Tibial artery (tissue), 4 donors: Measurements from ENCODE around the gene MTMR11.
A peak's percentile ranks its signal among the peaks of the same experiment; 100 is the strongest.

Experiments used
- DNase-seq, 2 donors: peaks; one replicate each; pipeline ENCODE4 v3.0.0-alpha.2; 2019
- H3K27ac ChIP-seq, 2 donors: fragments of 200-600 bp; sonication (generic) in 1 of 2; 1 replicate in 1 of 2; 2 replicates in 1 of 2; pipeline ENCODE4 v1.5.1; 2018 to 2019; ENCODE audit warnings: mild to moderate bottlenecking in 1 of 2
- H3K27me3 ChIP-seq, 2 donors: fragments of 200-600 bp; sonication (generic) in 1 of 2; one replicate each; pipeline versions ENCODE4 v1.5.1 to v1.6.0; 2016 to 2019
- H3K36me3 ChIP-seq, 3 donors: fragments of 200-600 bp; sonication (generic) in 2 of 3; one replicate each; pipeline ENCODE4 v1.5.1; 2016 to 2019; ENCODE audit warnings: mild to moderate bottlenecking in 2 of 3
- H3K4me1 ChIP-seq, 4 donors: fragments of 200-600 bp; sonication (generic) in 2 of 4; 1 replicate in 3 of 4; 2 replicates in 1 of 4; pipeline ENCODE4 v1.5.1; 2016 to 2019
- H3K4me3 ChIP-seq, 2 donors: fragments of 200-600 bp; sonication (generic) in 1 of 2; 1 replicate in 1 of 2; 2 replicates in 1 of 2; pipeline ENCODE4 v1.5.1; 2018 to 2019; ENCODE audit warnings: mild to moderate bottlenecking in 2 of 2
- H3K9me3 ChIP-seq, 3 donors: fragments of 200-600 bp; sonication (generic) in 1 of 3; one replicate each; pipeline ENCODE4 v1.5.1; 2016 to 2019
- CTCF ChIP-seq, 2 experiments: fragments of 200-600 bp in 1 of 2; fragments of 450-650 bp in 1 of 2; IDR thresholded peaks; one replicate each; pipeline ENCODE4 v1.5.1; 2017 to 2019; ENCODE audit warnings: antibody characterized with exemption in 2 of 2, mild to moderate bottlenecking in 1 of 2, moderate library complexity in 1 of 2
- intact Hi-C: fragments of 100-400 bp; cut with DNase I; formaldehyde crosslinking; loops from one replicate; pipeline ENCODE4 v1.15.0; 2023; ENCODE audit warnings: low total_unique reads

The MTMR11 gene

GRCh38 chr1:149925751-149926150, 10.9 kb downstream of the MTMR11 start:
- H3K36me3 ChIP-seq = peaks cover 53 to 66% (median 54%) of the 10 kb centered on the region in 3 donors
- H3K9me3 ChIP-seq = no peaks in the 10 kb centered on the region
- intact Hi-C loops = loop anchor here (5.0 kb wide), 1 partner anchor 33 kb away; no protein-coding TSS in a partner anchor
- no peak for DNase-seq
- no peak for TF ChIP-seq CTCF (IDR thresholded peaks at IDR 0.05)
- no peak overlapping the region for H3K4me3 ChIP-seq
- peaks cover 0 to 40% (median 24%) of the 10 kb centered on the region in 4 donors for H3K4me1 ChIP-seq
- H3K27me3 ChIP-seq = no peaks in the 10 kb centered on the region
- no peak overlapping the region for H3K27ac ChIP-seq

DNA sequence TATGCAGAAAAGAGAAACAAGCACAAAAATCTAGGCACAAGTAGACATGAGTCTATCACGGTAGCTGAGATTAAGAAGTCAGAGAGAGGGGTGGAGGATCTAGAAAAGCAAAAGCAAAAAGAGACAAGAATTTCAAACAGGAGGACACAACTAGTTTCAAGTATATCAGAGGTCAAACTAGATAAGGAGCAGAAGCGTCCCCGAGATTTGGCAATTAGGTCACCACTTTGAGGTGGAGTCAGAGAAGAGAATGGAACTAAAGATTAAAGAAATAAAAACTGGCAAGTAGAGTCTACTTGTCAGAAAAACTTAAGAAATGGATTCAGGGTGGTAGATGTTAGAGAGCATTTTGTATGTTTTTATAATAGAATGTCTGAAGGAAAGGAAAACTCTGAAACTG, 11.3 kb downstream of the MTMR11 start:
- no peaks in the 10 kb centered on the region for H3K9me3 ChIP-seq
- H3K27ac ChIP-seq = no peak overlapping the region
- no peak for TF ChIP-seq CTCF (IDR thresholded peaks at IDR 0.05)
- intact Hi-C loops = loop anchor here (5.0 kb wide), 1 partner anchor 33 kb away; no protein-coding TSS in a partner anchor
- no peak for DNase-seq
- H3K4me1 ChIP-seq = peaks cover 0 to 40% (median 24%) of the 10 kb centered on the region in 4 donors
- no peaks in the 10 kb centered on the region for H3K27me3 ChIP-seq
- peaks cover 49 to 62% (median 50%) of the 10 kb centered on the region in 3 donors for H3K36me3 ChIP-seq
- H3K4me3 ChIP-seq = no peak overlapping the region

DNA sequence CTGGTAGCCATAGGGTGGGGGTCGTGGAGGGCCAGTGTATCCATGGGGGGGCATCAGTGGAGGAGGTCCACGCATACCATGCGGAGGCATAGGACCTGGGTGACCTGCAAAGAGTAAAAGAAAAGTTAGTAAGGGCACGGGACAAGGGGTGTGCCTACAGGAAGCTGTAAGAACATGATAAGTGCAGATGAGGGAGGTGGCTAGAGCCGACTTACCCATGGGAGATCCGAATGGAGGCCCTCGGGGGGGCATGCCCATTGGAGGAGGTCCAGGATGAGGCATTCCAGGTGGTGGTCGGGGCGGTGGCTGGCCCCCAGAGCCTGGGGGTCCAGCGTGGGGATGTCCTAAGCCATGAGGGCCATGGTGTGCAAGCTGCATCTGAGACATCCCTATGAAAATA, 13.1 kb downstream of the MTMR11 start:
- intact Hi-C loops = no loop called here
- Histone ChIP-seq H3K9me3 (no peaks in the 10 kb centered on the region), H3K27me3 (no peaks in the 10 kb centered on the region), H3K4me3 (no peak overlapping the region), H3K27ac (no peak overlapping the region), H3K36me3 (peaks cover 45 to 49% (median 47%) of the 10 kb centered on the region in 3 donors), H3K4me1 (peaks cover 0 to 43% (median 22%) of the 10 kb centered on the region in 4 donors)
- no peak for TF ChIP-seq CTCF (IDR thresholded peaks at IDR 0.05)
- no peak for DNase-seq

GRCh38 chr1:149917571-149918144, 19.0 kb downstream of the MTMR11 start, which contains the start of gene SV2A:
TSS of gene SV2A (minus strand) at chr1:149917844. CDS start at chr1:149913840, 4,004 bp downstream.
- intact Hi-C loops = no loop called here
- peak within 1 kb of the TSS; percentile 60 to 86 for H3K4me3 ChIP-seq
- peak; percentile 67 to 81 for DNase-seq

DNA sequence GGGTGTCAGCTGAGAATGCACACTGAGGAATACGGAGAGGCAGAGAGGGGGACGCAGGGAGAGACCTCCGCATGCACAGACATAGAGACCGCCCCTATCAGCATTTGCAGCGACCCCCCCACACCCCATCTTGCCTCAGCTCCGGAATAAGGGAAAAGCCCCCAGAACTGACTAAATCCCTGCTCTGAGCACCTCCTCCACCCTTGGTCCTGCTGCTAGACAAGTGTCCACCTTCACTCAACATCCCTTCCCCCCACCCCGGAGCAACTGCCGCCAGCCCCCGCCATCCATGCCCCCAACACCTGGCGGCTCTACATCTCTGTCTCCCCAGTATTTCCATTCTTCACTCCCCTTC, 19.8 kb downstream of the MTMR11 start:
- peak overlapping the region; percentile 60 to 86 for H3K4me3 ChIP-seq
- H3K36me3 ChIP-seq = peaks cover 0 to 21% (median 9%) of the 10 kb centered on the region in 3 donors
- intact Hi-C loops = no loop called here

More at GRCh38 chr1:149917571-149918144, 19.0 kb downstream of the MTMR11 start, which contains the start of gene SV2A:
- TF ChIP-seq CTCF (IDR thresholded peaks at IDR 0.05) = no peak
- H3K36me3 ChIP-seq = peaks cover 5 to 22% (median 14%) of the 10 kb centered on the region in 3 donors
- peaks cover 0 to 31% (median 21%) of the 10 kb centered on the region in 4 donors for H3K4me1 ChIP-seq
- H3K27ac ChIP-seq = peak within 1 kb of the TSS; percentile 61 to 69
- H3K9me3 ChIP-seq = no peaks in the 10 kb centered on the region
- H3K27me3 ChIP-seq = no peaks in the 10 kb centered on the region

More for the DNA sequence above, 19.8 kb downstream of the MTMR11 start:
- TF ChIP-seq CTCF (IDR thresholded peaks at IDR 0.05) = no peak
- Histone ChIP-seq H3K4me1 (peaks cover 0 to 31% (median 21%) of the 10 kb centered on the region in 4 donors), H3K27me3 (no peaks in the 10 kb centered on the region), H3K27ac (peak overlapping the region; percentile 61 to 69), H3K9me3 (no peaks in the 10 kb centered on the region)
- DNase-seq = peak in 1 of 2 donors; percentile 61
